Natural killer cell treated with Interleukin-12 subunit alpha and Interleukin-12 subunit beta and Interleukin-15 and Interleukin-18, amount 100 ng/mL, for 72 hours (primary cell): ENCODE results near the gene EFNA1. TPM values are rescaled to one million over a fixed set of nuclear protein-coding genes. Genes with fewer than 3 reads are reported as not detected.
A peak's percentile ranks its signal among the peaks of the same experiment; 100 is the strongest.

Experiments used
- ATAC-seq, 2 donors: fragments of 150-1000 bp; cut with Tn5 transposase in 1 of 2; sonication (Bioruptor Pico), chemical (Tn5 transposase) in 1 of 2; 2 replicates each; pipeline ENCODE4 v1.10.0; 2021
- DNase-seq: peaks from one replicate; pipeline ENCODE4 v3.0.0; 2022; ENCODE audit warnings: low spot score
- H3K27ac Mint-ChIP-seq, 2 donors: 1 replicate in 1 of 2; 2 replicates in 1 of 2; pipeline ENCODE4 v1.8.0; 2022; ENCODE audit warnings: mixed read lengths in 2 of 2, mild to moderate bottlenecking in 1 of 2, moderate library complexity in 1 of 2
- H3K27me3 Mint-ChIP-seq, 2 donors: 1 replicate in 1 of 2; 2 replicates in 1 of 2; pipeline ENCODE4 v1.8.0; 2022; ENCODE audit warnings: mixed read lengths in 2 of 2
- H3K36me3 Mint-ChIP-seq: one replicate; pipeline ENCODE4 v1.8.0; 2022; ENCODE audit warnings: mixed read lengths
- H3K4me1 Mint-ChIP-seq, 2 donors: 1 replicate in 1 of 2; 2 replicates in 1 of 2; pipeline ENCODE4 v1.8.0; 2022; ENCODE audit warnings: low read depth in 2 of 2, mixed read lengths in 2 of 2, mild to moderate bottlenecking in 1 of 2
- H3K4me3 Mint-ChIP-seq: one replicate; pipeline ENCODE4 v1.8.0; 2022; ENCODE audit warnings: mixed read lengths
- H3K9me3 Mint-ChIP-seq: 2 replicates; pipeline ENCODE4 v1.8.0; 2022; ENCODE audit warnings: mixed read lengths
- total RNA-seq, 2 donors: library from RNA; stranded (reverse); gene quantifications; one replicate each; pipeline ENCODE4 v1.2.3, GENCODE V29; 2022

The EFNA1 gene
- total RNA-seq, 2 donors from 2014 or later = not detected

- Mint-ChIP-seq H3K9me3 (no peaks in the 10 kb centered on the region), H3K36me3 (peaks cover 9% of the 10 kb centered on the region), H3K27me3 (no peaks in the 10 kb centered on the region), H3K4me3 (peak overlapping the region; percentile 99), H3K4me1 (peaks cover 33 to 37% of the 10 kb centered on the region in 2 donors), H3K27ac (peak overlapping the region; percentile 97 to 99)
- DNase-seq (no peak), ATAC-seq (no peak)
Observed at GRCh38 chr1:155174324-155175280, 46.9 kb downstream of the EFNA1 start.

- ATAC-seq = no peak
- DNase-seq = no peak
- Mint-ChIP-seq H3K27ac (no peak overlapping the region), H3K36me3 (peaks cover 7% of the 10 kb centered on the region), H3K9me3 (no peaks in the 10 kb centered on the region), H3K4me1 (peaks cover 31 to 37% of the 10 kb centered on the region in 2 donors), H3K4me3 (peak overlapping the region; percentile 67), H3K27me3 (no peaks in the 10 kb centered on the region)
Observed at GRCh38 chr1:155175281-155175926, 47.7 kb downstream of the EFNA1 start.

- Mint-ChIP-seq H3K27me3 (no peaks in the 10 kb centered on the region), H3K9me3 (no peaks in the 10 kb centered on the region), H3K36me3 (peaks cover 7% of the 10 kb centered on the region), H3K27ac (peak overlapping the region; percentile 17 to 55), H3K4me1 (peaks cover 30 to 37% of the 10 kb centered on the region in 2 donors), H3K4me3 (peak overlapping the region; percentile 51)
- ATAC-seq (no peak), DNase-seq (no peak)
Observed at GRCh38 chr1:155175927-155176371, 48.3 kb downstream of the EFNA1 start.

- no peaks in the 10 kb centered on the region for H3K9me3 Mint-ChIP-seq
- peaks cover 7% of the 10 kb centered on the region for H3K36me3 Mint-ChIP-seq
- no peaks in the 10 kb centered on the region for H3K27me3 Mint-ChIP-seq
- peak overlapping the region; percentile 51 for H3K4me3 Mint-ChIP-seq
- peaks cover 30 to 37% of the 10 kb centered on the region in 2 donors for H3K4me1 Mint-ChIP-seq
- ATAC-seq = peak; percentile 41 to 58
- H3K27ac Mint-ChIP-seq = peak overlapping the region; percentile 17 to 55
- DNase-seq = peak; percentile 83
Observed at GRCh38 chr1:155176544-155177071, 48.9 kb downstream of the EFNA1 start.

- Mint-ChIP-seq H3K9me3 (no peaks in the 10 kb centered on the region), H3K27me3 (no peaks in the 10 kb centered on the region), H3K36me3 (peaks cover 2% of the 10 kb centered on the region), H3K27ac (no peak overlapping the region), H3K4me3 (no peak overlapping the region), H3K4me1 (peaks cover 26 to 30% of the 10 kb centered on the region in 2 donors)
- no peak for ATAC-seq
- no peak for DNase-seq
Observed at GRCh38 chr1:155177192-155177917, 49.7 kb downstream of the EFNA1 start.

GRCh38 chr1:155177918-155178281, 50.2 kb downstream of the EFNA1 start:
- H3K9me3 Mint-ChIP-seq = no peaks in the 10 kb centered on the region
- no peak overlapping the region for H3K27ac Mint-ChIP-seq
- no peaks in the 10 kb centered on the region for H3K27me3 Mint-ChIP-seq
- no peak for ATAC-seq
- H3K4me1 Mint-ChIP-seq = peaks cover 23 to 27% of the 10 kb centered on the region in 2 donors
- no peak overlapping the region for H3K4me3 Mint-ChIP-seq
- no peak for DNase-seq
- no peaks in the 10 kb centered on the region for H3K36me3 Mint-ChIP-seq

GRCh38 chr1:155178441-155179111, 50.9 kb downstream of the EFNA1 start:
- Mint-ChIP-seq H3K9me3 (no peaks in the 10 kb centered on the region), H3K36me3 (no peaks in the 10 kb centered on the region), H3K4me3 (no peak overlapping the region), H3K27ac (no peak overlapping the region), H3K27me3 (no peaks in the 10 kb centered on the region), H3K4me1 (peaks cover 17 to 20% of the 10 kb centered on the region in 2 donors)
- peak; percentile 47 for DNase-seq
- ATAC-seq = no peak

- Mint-ChIP-seq H3K4me3 (no peak overlapping the region), H3K9me3 (no peaks in the 10 kb centered on the region), H3K4me1 (peaks cover 12 to 14% of the 10 kb centered on the region in 2 donors), H3K27ac (peak overlapping the region in 1 of 2 donors; percentile 7), H3K36me3 (no peaks in the 10 kb centered on the region), H3K27me3 (no peaks in the 10 kb centered on the region)
- ATAC-seq = no peak
- peak; percentile 34 for DNase-seq
Observed at GRCh38 chr1:155179112-155180031, 51.7 kb downstream of the EFNA1 start.

- Mint-ChIP-seq H3K36me3 (no peaks in the 10 kb centered on the region), H3K27me3 (no peaks in the 10 kb centered on the region), H3K9me3 (no peaks in the 10 kb centered on the region), H3K4me3 (no peak overlapping the region), H3K27ac (no peak overlapping the region), H3K4me1 (peaks cover 5 to 6% of the 10 kb centered on the region in 2 donors)
- ATAC-seq = no peak
- no peak for DNase-seq
Observed at GRCh38 chr1:155181371-155182051, 53.8 kb downstream of the EFNA1 start.

GRCh38 chr1:155182052-155182550, 54.4 kb downstream of the EFNA1 start:
- DNase-seq (no peak), ATAC-seq (no peak)
- Mint-ChIP-seq H3K27me3 (no peaks in the 10 kb centered on the region), H3K36me3 (no peaks in the 10 kb centered on the region), H3K27ac (no peak overlapping the region), H3K4me3 (no peak overlapping the region), H3K9me3 (no peaks in the 10 kb centered on the region), H3K4me1 (no peaks in the 10 kb centered on the region)

GRCh38 chr1:155183775-155184221, 56.1 kb downstream of the EFNA1 start:
- Mint-ChIP-seq H3K27ac (no peak overlapping the region), H3K4me3 (no peak overlapping the region), H3K36me3 (no peaks in the 10 kb centered on the region), H3K27me3 (no peaks in the 10 kb centered on the region), H3K9me3 (no peaks in the 10 kb centered on the region), H3K4me1 (peaks cover 0 to 5% of the 10 kb centered on the region in 2 donors)
- DNase-seq (no peak), ATAC-seq (no peak)
